Bronchial epithelial cell (primary cell): ENCODE measurements around the gene SRGAP1. TPM values are rescaled to one million over a fixed set of nuclear protein-coding genes. Genes with fewer than 3 reads are reported as not detected.
A peak's percentile ranks its signal among the peaks of the same experiment; 100 is the strongest.
"Not testable (repeated sequence)": the region's sequence is repeated elsewhere in the genome, so short reads cannot be mapped to it uniquely, and the experiment has no call there.

Source experiments
- DNase-seq: peaks from one replicate; pipeline ENCODE4 v3.0.0-alpha.2; 2010; ENCODE audit warnings: low read depth
- FAIRE-seq: peaks from 2 replicates; lab custom pipeline; 2011; peaks lifted over from hg19 to GRCh38; lab: Jason Lieb, UNC
- H3K27me3 ChIP-seq: 2 replicates; pipeline ENCODE4 v1.5.1; 2011; ENCODE audit warnings: low read length; ENCODE audit not compliant: control insufficient read depth, insufficient read depth
- H3K36me3 ChIP-seq: 2 replicates; pipeline ENCODE4 v1.5.1; 2011; ENCODE audit warnings: low read length; ENCODE audit not compliant: control insufficient read depth, insufficient read depth
- H3K4me3 ChIP-seq: 2 replicates; pipeline ENCODE4 v1.5.1; 2011; ENCODE audit warnings: mild to moderate bottlenecking, low read depth, low read length, control low read depth
- total RNA-seq: library from RNA; depleted of rRNA; stranded (reverse); fragments of >200 nt; gene quantifications from 2 replicates; pipeline ENCODE4 v1.2.1, GENCODE V29; 2014
- TF ChIP-seq, protein P1 (sequence below): IDR thresholded peaks from 2 replicates; pipeline ENCODE4 v1.5.1; 2011; ENCODE audit warnings: mild to moderate bottlenecking, moderate library complexity, low read length, control low read depth, inconsistent platforms; ENCODE audit not compliant: insufficient read depth, severe bottlenecking

Gene SRGAP1
- total RNA-seq, 1 donor from 2014 or later = 4.5 TPM

DNA sequence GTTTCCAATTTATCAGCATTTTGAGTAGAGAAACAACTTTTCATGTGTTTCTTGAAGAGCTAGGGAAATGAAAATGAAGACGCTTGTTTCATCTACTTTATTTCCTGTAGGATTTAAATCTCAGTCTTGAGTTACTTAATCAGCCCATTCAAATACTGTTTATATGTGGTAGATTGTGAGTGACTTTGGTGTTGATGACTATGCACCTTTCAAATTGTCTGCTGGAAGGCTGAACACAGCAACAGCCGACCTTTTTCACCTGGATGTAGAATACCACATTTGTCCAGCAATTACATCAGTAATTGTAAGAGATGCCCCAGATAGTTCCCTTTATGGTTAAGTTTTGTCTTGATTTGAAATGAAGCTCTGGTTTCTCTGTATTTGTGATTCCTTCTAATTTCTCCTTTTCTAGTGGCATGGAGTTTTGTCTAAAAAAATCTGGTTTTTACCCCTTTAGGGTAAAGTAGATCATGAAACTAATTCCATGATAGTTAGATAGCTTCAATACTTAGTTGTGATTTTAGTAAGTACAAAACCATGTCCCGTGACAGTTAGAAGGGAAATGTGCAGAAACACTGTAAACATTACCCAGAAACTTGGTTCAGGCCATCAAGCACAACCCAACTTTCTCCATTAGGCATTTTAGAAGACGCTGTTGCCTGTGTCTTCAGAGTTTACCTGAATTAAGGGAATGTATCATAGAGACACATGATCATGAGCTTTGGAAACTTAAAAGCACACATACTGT, 165.0 kb downstream of the SRGAP1 start:
- no peak overlapping the region for H3K4me3 ChIP-seq
- TF ChIP-seq, protein P1, sequence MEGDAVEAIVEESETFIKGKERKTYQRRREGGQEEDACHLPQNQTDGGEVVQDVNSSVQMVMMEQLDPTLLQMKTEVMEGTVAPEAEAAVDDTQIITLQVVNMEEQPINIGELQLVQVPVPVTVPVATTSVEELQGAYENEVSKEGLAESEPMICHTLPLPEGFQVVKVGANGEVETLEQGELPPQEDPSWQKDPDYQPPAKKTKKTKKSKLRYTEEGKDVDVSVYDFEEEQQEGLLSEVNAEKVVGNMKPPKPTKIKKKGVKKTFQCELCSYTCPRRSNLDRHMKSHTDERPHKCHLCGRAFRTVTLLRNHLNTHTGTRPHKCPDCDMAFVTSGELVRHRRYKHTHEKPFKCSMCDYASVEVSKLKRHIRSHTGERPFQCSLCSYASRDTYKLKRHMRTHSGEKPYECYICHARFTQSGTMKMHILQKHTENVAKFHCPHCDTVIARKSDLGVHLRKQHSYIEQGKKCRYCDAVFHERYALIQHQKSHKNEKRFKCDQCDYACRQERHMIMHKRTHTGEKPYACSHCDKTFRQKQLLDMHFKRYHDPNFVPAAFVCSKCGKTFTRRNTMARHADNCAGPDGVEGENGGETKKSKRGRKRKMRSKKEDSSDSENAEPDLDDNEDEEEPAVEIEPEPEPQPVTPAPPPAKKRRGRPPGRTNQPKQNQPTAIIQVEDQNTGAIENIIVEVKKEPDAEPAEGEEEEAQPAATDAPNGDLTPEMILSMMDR = no peak
- DNase-seq (no peak), FAIRE-seq (no peak)
- H3K36me3 ChIP-seq = no peaks in the 10 kb centered on the region
- H3K27me3 ChIP-seq = no peaks in the 10 kb centered on the region

- TF ChIP-seq, protein P1 = no peak
- no peak for FAIRE-seq
- Histone ChIP-seq H3K36me3 (no peaks in the 10 kb centered on the region), H3K27me3 (no peaks in the 10 kb centered on the region), H3K4me3 (no peak overlapping the region)
- peak; percentile 34 for DNase-seq
Observed at GRCh38 chr12:64010069-64010686, 165.7 kb downstream of the SRGAP1 start.

GRCh38 chr12:64016521-64016920, 172.0 kb downstream of the SRGAP1 start:
- DNase-seq (no peak), FAIRE-seq (no peak)
- Histone ChIP-seq H3K4me3 (no peak overlapping the region), H3K36me3 (no peaks in the 10 kb centered on the region), H3K27me3 (no peaks in the 10 kb centered on the region)
- TF ChIP-seq, protein P1 = no peak

- FAIRE-seq, DNase-seq, H3K27me3 ChIP-seq, H3K4me3 ChIP-seq, H3K36me3 ChIP-seq: not testable (repeated sequence)
Observed at GRCh38 chr12:64018116-64018515, 173.6 kb downstream of the SRGAP1 start.

DNA sequence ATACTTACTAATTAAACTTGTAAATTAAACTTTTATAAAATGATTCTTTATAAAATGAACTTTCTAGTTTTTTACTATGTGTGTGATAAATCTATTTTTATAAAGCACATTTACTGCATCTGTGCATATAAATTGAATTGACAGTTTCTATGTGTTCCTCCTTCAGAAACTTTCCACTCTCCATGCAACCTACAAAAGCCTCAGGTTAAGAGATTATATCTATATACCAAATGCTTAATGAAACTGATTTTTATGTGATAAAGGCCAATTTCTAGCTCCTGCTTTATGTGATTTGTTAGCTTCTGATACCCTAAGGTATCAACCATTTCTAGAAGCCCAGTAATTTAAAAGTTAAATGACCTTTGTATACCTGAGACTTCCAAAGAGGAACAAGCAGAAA, 174.0 kb downstream of the SRGAP1 start:
- DNase-seq (no peak), FAIRE-seq (no peak)
- TF ChIP-seq, protein P1 = no peak
- Histone ChIP-seq H3K4me3 (no peak overlapping the region), H3K27me3 (no peaks in the 10 kb centered on the region), H3K36me3 (no peaks in the 10 kb centered on the region)

DNA sequence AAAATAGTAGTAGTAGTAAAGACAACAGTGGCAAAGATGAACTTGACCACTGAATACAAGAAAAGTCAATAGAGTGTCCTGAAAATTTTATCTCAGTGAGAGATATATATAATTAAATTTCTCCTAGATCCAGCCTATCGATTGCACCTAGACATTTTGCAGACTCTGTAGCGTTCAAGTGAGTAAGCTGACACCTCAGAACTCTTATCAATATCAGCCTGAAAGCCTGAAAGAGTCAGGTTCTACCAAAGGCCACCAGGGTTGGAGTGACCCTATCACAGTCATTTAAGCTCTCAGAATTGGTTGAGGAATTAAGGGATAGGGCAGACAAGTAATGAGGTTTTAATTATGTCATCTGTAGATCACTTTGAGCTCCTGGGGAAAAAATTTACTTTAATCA, 174.6 kb downstream of the SRGAP1 start:
- no peaks in the 10 kb centered on the region for H3K27me3 ChIP-seq
- H3K36me3 ChIP-seq = no peaks in the 10 kb centered on the region
- H3K4me3 ChIP-seq = no peak overlapping the region
- TF ChIP-seq, protein P1 = no peak
- FAIRE-seq (no peak), DNase-seq (no peak)
